K562 (cell line): ENCODE measurements around the gene SCYL3. TPM values are rescaled to one million over a fixed set of nuclear protein-coding genes. Genes with fewer than 3 reads are reported as not detected.

Source experiments
- ATAC-seq: fragments of 200-7000 bp; cut with Tn5 transposase; 3 replicates; pipeline ENCODE4 v1.9.1; 2020; ENCODE audit warnings: moderate library complexity
- BruUV-seq: library from RNA; stranded (reverse); fragments of 400-500 nt; replicated peaks from 2 replicates; lab custom pipeline; 2021; lab: Mats Ljungman, UMichigan
- CTCF ChIA-PET: fragments of 300-600 bp; formaldehyde crosslinking; extraction: SDS; loops from one replicate; lab custom pipeline; 2021; ENCODE audit warnings: low intra/inter-chr PET ratio; lab: Yijun Ruan, JAX
- POLR2A ChIA-PET: fragments of 300-600, 350-650 bp; sonication (Branson Sonifier 250); formaldehyde crosslinking; extraction: SDS; loops from one replicate; lab custom pipeline; 2021; ENCODE audit warnings: antibody characterized with exemption, inconsistent platforms; lab: Yijun Ruan, JAX
- DNase-seq, 4 experiments: peaks; one replicate each; pipeline versions ENCODE4 v3.0.0 to v3.0.0-alpha.2; 2011 to 2018; ENCODE audit warnings: low spot score in 3 of 4, mixed read lengths in 3 of 4; ENCODE audit errors: extremely low read depth in 1 of 4
- FAIRE-seq: peaks from 2 replicates; lab custom pipeline; 2011; peaks lifted over from hg19 to GRCh38; lab: Jason Lieb, UNC
- H2AFZ ChIP-seq: 2 replicates; pipeline ENCODE4 v1.6.0; 2011; ENCODE audit warnings: low read depth, low read length, control low read depth, inconsistent platforms
- H3K27ac ChIP-seq: fragments of 200-600 bp; 3 replicates; pipeline ENCODE4 v1.8.0; 2011; ENCODE audit warnings: low read depth, mild to moderate bottlenecking, control low read depth, inconsistent platforms, low read length, moderate library complexity, mixed read lengths; ENCODE audit errors: extremely low read depth
- H3K27me3 ChIP-seq, 2 experiments: fragments of 300-600 bp in 1 of 2; 2 replicates in 1 of 2; 3 replicates in 1 of 2; pipeline versions ENCODE4 v1.6.0 to v1.8.0; 2011; ENCODE audit warnings: inconsistent platforms in 2 of 2, low read length in 2 of 2, mild to moderate bottlenecking in 1 of 2, mixed read lengths in 1 of 2, moderate library complexity in 1 of 2; ENCODE audit not compliant: control insufficient read depth in 2 of 2, insufficient read depth in 2 of 2
- H3K36me3 ChIP-seq: fragments of 300-600 bp; 3 replicates; pipeline ENCODE4 v1.8.0; 2011; ENCODE audit warnings: mild to moderate bottlenecking, low read length, inconsistent platforms; ENCODE audit not compliant: control insufficient read depth, insufficient read depth
- H3K4me1 ChIP-seq, 2 experiments: fragments of 200-600 bp in 1 of 2; replicated peaks in 1 of 2; 2 replicates in 1 of 2; 3 replicates in 1 of 2; pipeline versions ENCODE4 v1.5.1 to v1.8.0; 2011; ENCODE audit warnings: inconsistent platforms in 2 of 2, low read length in 2 of 2, mild to moderate bottlenecking in 1 of 2, mixed read lengths in 1 of 2, moderate library complexity in 1 of 2; ENCODE audit not compliant: control insufficient read depth in 2 of 2, insufficient read depth in 2 of 2
- H3K4me2 ChIP-seq: 2 replicates; pipeline ENCODE4 v1.6.1; 2011; ENCODE audit warnings: low read length, control low read depth, inconsistent platforms, mixed read lengths; ENCODE audit not compliant: insufficient read depth
- H3K4me3 ChIP-seq: fragments of 200-600 bp; sonication (generic), shearing (Covaris generic); 2 replicates; pipeline ENCODE4 v1.5.1; 2016; ENCODE audit warnings: control low read depth, inconsistent platforms
- H3K79me2 ChIP-seq: fragments of 200-600 bp; 3 replicates; pipeline ENCODE4 v1.8.0; 2011; ENCODE audit warnings: low read length, inconsistent platforms; ENCODE audit not compliant: control insufficient read depth, insufficient read depth
- H3K9ac ChIP-seq, 2 experiments: 2 replicates each; pipeline versions ENCODE4 v1.6.0 to v1.6.1; 2011; ENCODE audit warnings: low read depth in 2 of 2, low read length in 2 of 2, control low read depth in 1 of 2, inconsistent platforms in 1 of 2, mild to moderate bottlenecking in 1 of 2, mixed read lengths in 1 of 2; ENCODE audit not compliant: insufficient read depth in 1 of 2
- H3K9me1 ChIP-seq: one replicate; pipeline ENCODE4 v1.6.0; 2011; ENCODE audit warnings: inconsistent platforms, mild to moderate bottlenecking, low read length, moderate library complexity; ENCODE audit not compliant: control insufficient read depth, insufficient read depth
- H3K9me3 ChIP-seq: replicated peaks from 2 replicates; pipeline ENCODE4 v1.5.1; 2011; ENCODE audit warnings: low read depth, low read length, inconsistent platforms; ENCODE audit not compliant: control insufficient read depth, insufficient read depth
- H4K20me1 ChIP-seq: replicated peaks from 2 replicates; pipeline ENCODE4 v1.6.1; 2011; ENCODE audit warnings: low read length, inconsistent platforms, mixed read lengths; ENCODE audit not compliant: control insufficient read depth, insufficient read depth
- NR0B1 ChIP-seq: fragments of 450-650 bp; IDR thresholded peaks from one replicate; pipeline ENCODE4 v1.6.1; 2018; ENCODE audit warnings: mild to moderate bottlenecking, moderate library complexity; ENCODE audit not compliant: partially characterized antibody
- PHF8 ChIP-seq: fragments of 200-600 bp; sonication (generic); IDR thresholded peaks from 2 replicates; pipeline ENCODE4 v1.6.1; 2012; ENCODE audit warnings: mixed run types, mild to moderate bottlenecking, inconsistent platforms, low read length, moderate library complexity, borderline replicate concordance
- SMARCA5 ChIP-seq: fragments of 450-650 bp; IDR thresholded peaks from 2 replicates; pipeline ENCODE4 v1.6.1; 2016
- SP2 ChIP-seq: IDR thresholded peaks from 2 replicates; pipeline ENCODE4 v1.6.1; 2011; ENCODE audit warnings: mild to moderate bottlenecking, low read depth, low read length, moderate library complexity; ENCODE audit not compliant: poor library complexity, severe bottlenecking; ENCODE audit errors: extremely low read depth
- STAT5B ChIP-seq: fragments of 250-450 bp; sonication (Bioruptor Pico); IDR thresholded peaks from 2 replicates; pipeline ENCODE4 v1.8.0; 2021; ENCODE audit warnings: mild to moderate bottlenecking, inconsistent platforms
- YBX1 ChIP-seq: fragments of 450-650 bp; IDR thresholded peaks from 2 replicates; pipeline ENCODE4 v1.7.1; 2016; ENCODE audit warnings: mild to moderate bottlenecking
- ZNF184 ChIP-seq: sonication (generic); formaldehyde crosslinking; IDR thresholded peaks from 2 replicates; pipeline ENCODE4 v1.5.0; 2020; ENCODE audit warnings: missing genetic modification reagents
- ZNF785 ChIP-seq: fragments of 250-450 bp; sonication (Bioruptor Pico); IDR thresholded peaks from 2 replicates; pipeline ENCODE4 v1.4.0; 2020; ENCODE audit warnings: mild to moderate bottlenecking
- whole genome bisulfite sequencing: fragments of 100-300 bp; shearing (Covaris generic); methylation state at CpG from one replicate; pipeline ENCODE4 v1.1.6; 2016; ENCODE audit warnings: low coverage, mixed read lengths; ENCODE audit not compliant: insufficient coverage; ENCODE audit errors: missing lambda C conversion rate; 5-methylcytosine and 5-hydroxymethylcytosine counted together
- in situ Hi-C: fragments of 300-500 bp; cut with MboI; formaldehyde crosslinking; loops from 4 replicates; pipeline ENCODE4 v1.15.0; 2018; ENCODE audit warnings: inconsistent platforms, mixed read lengths
- intact Hi-C: fragments of 100-400 bp; cut with micrococcal nuclease; formaldehyde crosslinking; loops from 2 replicates; pipeline ENCODE4 v1.14.2; 2022
- polyA plus RNA-seq, 8 experiments: library from polyadenylated mRNA; depleted of rRNA in 4 of 8; stranded (reverse) in 5 of 8; unstranded in 3 of 8; fragments of >200 nt; fragmentation: Nextera tagmentation in 2 of 8; fragmentation: Illumina TruSeq in 1 of 8; extraction: Ambion mirVana in 2 of 8; extraction: Trizol in 1 of 8; gene quantifications; 2 replicates each; pipeline versions ENCODE4 v1.2.1 to v1.2.3, GENCODE V29; 2011 to 2014; ENCODE audit warnings: inconsistent platforms in 1 of 8, missing spikeins in 1 of 8
- total RNA-seq, 7 experiments: library from RNA; depleted of rRNA in 6 of 7; stranded (reverse); fragments of >200 nt in 6 of 7; fragmentation: Illumina TruSeq in 2 of 7; extraction: Trizol in 2 of 7; gene quantifications; 2 replicates each; pipeline versions ENCODE4 v1.2.1 to v1.2.3, GENCODE V29; 2011 to 2021; ENCODE audit warnings: low replicate concordance in 1 of 7
- TF ChIP-seq, protein P1 (sequence below): fragments of 250-450 bp; sonication (Bioruptor Pico); IDR thresholded peaks from 2 replicates; pipeline ENCODE4 v1.5.0; 2022; ENCODE audit warnings: mild to moderate bottlenecking
- TF ChIP-seq, protein P2 (sequence below): fragments of 450-650 bp; IDR thresholded peaks from 2 replicates; pipeline ENCODE4 v1.6.1; 2017; ENCODE audit warnings: antibody characterized with exemption
- TF ChIP-seq, protein P3 (sequence below): sonication (generic); formaldehyde crosslinking; IDR thresholded peaks from 2 replicates; pipeline ENCODE4 v1.8.1; 2022; ENCODE audit warnings: missing genetic modification reagents
- TF ChIP-seq, protein P4 (sequence below): sonication (generic); formaldehyde crosslinking; IDR thresholded peaks from 2 replicates; pipeline ENCODE4 v1.9.0; 2022; ENCODE audit warnings: mild to moderate bottlenecking, missing genetic modification reagents
- TF ChIP-seq, protein P5 (sequence below): sonication (generic); formaldehyde crosslinking; IDR thresholded peaks from 2 replicates; pipeline ENCODE4 v1.5.0; 2020; ENCODE audit warnings: missing genetic modification reagents

SCYL3 gene
- total and polyA plus RNA-seq, 9 of the 15 experiments (the other 6 are each of a cell fraction or from before 2014, with no cell fraction given), result 3.6 to 11.4 (median 7.1) TPM

GRCh38 chr1:169844941-169845608, 48.6 kb downstream of the SCYL3 start:
- ChIA-PET CTCF (interaction anchor here (0.7 kb wide), 1 partner anchor 11 kb away, joined by 4 read pairs; no protein-coding TSS in a partner anchor), POLR2A (interaction anchor here (0.8 kb wide), 1 partner anchor 9 kb away, joined by 3 read pairs; no protein-coding TSS in a partner anchor)
- Histone ChIP-seq H3K36me3 (peaks cover 87% of the 10 kb centered on the region), H3K27me3 (no peaks in the 10 kb centered on the region), H3K4me1 (no peaks in the 10 kb centered on the region), H3K4me3 (no peak overlapping the region), H3K9me3 (no peaks in the 10 kb centered on the region), H3K9ac (no peak overlapping the region), H3K9me1 (no peaks in the 10 kb centered on the region), H3K4me2 (no peak overlapping the region), H2AFZ (no peak overlapping the region), H3K27ac (no peak overlapping the region), H4K20me1 (no peaks in the 10 kb centered on the region), H3K79me2 (peaks cover 5% of the 10 kb centered on the region; the same call in 1 of the 3 replicates)
- DNase-seq (no peak), ATAC-seq (no peak), FAIRE-seq (no peak)
- BruUV-seq, result no TSS peak
- WGBS, result 100% methylated on average over 1 of the region's 1 CpG
- in situ Hi-C loops, result no loop called here
- intact Hi-C loops, result no loop called here
- TF ChIP-seq ZNF785 (CRISPR knock-in tag) (no peak), SP2 (no peak), ZNF184 (CRISPR knock-in tag) (no peak), PHF8 (no peak), NR0B1 (no peak), STAT5B (CRISPR knock-in tag) (no peak), SMARCA5 (no peak), YBX1 (no peak)
- TF ChIP-seq, protein P1, sequence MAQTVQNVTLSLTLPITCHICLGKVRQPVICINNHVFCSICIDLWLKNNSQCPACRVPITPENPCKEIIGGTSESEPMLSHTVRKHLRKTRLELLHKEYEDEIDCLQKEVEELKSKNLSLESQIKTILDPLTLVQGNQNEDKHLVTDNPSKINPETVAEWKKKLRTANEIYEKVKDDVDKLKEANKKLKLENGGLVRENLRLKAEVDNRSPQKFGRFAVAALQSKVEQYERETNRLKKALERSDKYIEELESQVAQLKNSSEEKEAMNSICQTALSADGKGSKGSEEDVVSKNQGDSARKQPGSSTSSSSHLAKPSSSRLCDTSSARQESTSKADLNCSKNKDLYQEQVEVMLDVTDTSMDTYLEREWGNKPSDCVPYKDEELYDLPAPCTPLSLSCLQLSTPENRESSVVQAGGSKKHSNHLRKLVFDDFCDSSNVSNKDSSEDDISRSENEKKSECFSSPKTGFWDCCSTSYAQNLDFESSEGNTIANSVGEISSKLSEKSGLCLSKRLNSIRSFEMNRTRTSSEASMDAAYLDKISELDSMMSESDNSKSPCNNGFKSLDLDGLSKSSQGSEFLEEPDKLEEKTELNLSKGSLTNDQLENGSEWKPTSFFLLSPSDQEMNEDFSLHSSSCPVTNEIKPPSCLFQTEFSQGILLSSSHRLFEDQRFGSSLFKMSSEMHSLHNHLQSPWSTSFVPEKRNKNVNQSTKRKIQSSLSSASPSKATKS (CRISPR knock-in tag), result no peak
- TF ChIP-seq, protein P2, sequence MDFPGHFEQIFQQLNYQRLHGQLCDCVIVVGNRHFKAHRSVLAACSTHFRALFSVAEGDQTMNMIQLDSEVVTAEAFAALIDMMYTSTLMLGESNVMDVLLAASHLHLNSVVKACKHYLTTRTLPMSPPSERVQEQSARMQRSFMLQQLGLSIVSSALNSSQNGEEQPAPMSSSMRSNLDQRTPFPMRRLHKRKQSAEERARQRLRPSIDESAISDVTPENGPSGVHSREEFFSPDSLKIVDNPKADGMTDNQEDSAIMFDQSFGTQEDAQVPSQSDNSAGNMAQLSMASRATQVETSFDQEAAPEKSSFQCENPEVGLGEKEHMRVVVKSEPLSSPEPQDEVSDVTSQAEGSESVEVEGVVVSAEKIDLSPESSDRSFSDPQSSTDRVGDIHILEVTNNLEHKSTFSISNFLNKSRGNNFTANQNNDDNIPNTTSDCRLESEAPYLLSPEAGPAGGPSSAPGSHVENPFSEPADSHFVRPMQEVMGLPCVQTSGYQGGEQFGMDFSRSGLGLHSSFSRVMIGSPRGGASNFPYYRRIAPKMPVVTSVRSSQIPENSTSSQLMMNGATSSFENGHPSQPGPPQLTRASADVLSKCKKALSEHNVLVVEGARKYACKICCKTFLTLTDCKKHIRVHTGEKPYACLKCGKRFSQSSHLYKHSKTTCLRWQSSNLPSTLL, result no peak
- TF ChIP-seq, protein P3, sequence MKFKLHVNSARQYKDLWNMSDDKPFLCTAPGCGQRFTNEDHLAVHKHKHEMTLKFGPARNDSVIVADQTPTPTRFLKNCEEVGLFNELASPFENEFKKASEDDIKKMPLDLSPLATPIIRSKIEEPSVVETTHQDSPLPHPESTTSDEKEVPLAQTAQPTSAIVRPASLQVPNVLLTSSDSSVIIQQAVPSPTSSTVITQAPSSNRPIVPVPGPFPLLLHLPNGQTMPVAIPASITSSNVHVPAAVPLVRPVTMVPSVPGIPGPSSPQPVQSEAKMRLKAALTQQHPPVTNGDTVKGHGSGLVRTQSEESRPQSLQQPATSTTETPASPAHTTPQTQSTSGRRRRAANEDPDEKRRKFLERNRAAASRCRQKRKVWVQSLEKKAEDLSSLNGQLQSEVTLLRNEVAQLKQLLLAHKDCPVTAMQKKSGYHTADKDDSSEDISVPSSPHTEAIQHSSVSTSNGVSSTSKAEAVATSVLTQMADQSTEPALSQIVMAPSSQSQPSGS (CRISPR knock-in tag), result no peak
- TF ChIP-seq, protein P4, sequence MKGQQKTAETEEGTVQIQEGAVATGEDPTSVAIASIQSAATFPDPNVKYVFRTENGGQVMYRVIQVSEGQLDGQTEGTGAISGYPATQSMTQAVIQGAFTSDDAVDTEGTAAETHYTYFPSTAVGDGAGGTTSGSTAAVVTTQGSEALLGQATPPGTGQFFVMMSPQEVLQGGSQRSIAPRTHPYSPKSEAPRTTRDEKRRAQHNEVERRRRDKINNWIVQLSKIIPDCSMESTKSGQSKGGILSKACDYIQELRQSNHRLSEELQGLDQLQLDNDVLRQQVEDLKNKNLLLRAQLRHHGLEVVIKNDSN, result no peak
- TF ChIP-seq, protein P5, sequence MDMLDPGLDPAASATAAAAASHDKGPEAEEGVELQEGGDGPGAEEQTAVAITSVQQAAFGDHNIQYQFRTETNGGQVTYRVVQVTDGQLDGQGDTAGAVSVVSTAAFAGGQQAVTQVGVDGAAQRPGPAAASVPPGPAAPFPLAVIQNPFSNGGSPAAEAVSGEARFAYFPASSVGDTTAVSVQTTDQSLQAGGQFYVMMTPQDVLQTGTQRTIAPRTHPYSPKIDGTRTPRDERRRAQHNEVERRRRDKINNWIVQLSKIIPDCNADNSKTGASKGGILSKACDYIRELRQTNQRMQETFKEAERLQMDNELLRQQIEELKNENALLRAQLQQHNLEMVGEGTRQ (CRISPR knock-in tag), result no peak
